SH-SY5Y (cell line): ENCODE measurements around the gene FAAP20.

ENCODE experiments used
- GATA2 ChIP-seq: IDR thresholded peaks from 2 replicates; pipeline ENCODE4 v1.6.1; 2011; ENCODE audit warnings: mild to moderate bottlenecking, low read depth, low read length
- GATA3 ChIP-seq: IDR thresholded peaks from 2 replicates; pipeline ENCODE4 v1.6.1; 2011; ENCODE audit warnings: low read depth, mild to moderate bottlenecking, low read length, moderate library complexity

DNA sequence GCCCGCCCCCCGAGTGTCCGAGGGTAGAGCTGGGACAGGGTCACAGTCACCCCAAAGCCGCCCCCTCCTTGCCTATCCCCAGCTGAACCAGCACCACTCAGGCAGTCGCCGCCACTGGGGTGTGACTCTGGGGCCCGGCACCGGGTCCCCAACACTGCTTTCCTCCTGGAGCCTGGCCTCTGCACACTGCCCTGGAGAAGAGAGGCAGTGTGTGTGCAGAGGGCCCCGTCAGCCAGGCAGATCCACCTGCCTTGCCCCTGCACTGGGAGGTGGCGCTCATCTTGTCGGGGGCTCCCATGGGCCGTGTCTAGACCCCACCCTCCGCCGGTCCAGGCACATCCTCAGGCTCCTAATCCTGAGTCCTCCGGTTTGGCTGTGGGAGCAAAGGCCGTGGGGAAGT lies 15.7 kb downstream of the FAAP20 start:
- TF ChIP-seq GATA2 (no peak), GATA3 (no peak)
